ENCODE measurements around the gene HSD11B1L. TPM values are rescaled to one million over a fixed set of nuclear protein-coding genes. Genes with fewer than 3 reads are reported as not detected.
A peak's percentile ranks its signal among the peaks of the same experiment; 100 is the strongest.
"Not testable (repeated sequence)": the region's sequence is repeated elsewhere in the genome, so short reads cannot be mapped to it uniquely, and the experiment has no call there.

HSD11B1L gene
- total RNA-seq, 1 donor from 2014 or later = 2.6 TPM

DNA sequence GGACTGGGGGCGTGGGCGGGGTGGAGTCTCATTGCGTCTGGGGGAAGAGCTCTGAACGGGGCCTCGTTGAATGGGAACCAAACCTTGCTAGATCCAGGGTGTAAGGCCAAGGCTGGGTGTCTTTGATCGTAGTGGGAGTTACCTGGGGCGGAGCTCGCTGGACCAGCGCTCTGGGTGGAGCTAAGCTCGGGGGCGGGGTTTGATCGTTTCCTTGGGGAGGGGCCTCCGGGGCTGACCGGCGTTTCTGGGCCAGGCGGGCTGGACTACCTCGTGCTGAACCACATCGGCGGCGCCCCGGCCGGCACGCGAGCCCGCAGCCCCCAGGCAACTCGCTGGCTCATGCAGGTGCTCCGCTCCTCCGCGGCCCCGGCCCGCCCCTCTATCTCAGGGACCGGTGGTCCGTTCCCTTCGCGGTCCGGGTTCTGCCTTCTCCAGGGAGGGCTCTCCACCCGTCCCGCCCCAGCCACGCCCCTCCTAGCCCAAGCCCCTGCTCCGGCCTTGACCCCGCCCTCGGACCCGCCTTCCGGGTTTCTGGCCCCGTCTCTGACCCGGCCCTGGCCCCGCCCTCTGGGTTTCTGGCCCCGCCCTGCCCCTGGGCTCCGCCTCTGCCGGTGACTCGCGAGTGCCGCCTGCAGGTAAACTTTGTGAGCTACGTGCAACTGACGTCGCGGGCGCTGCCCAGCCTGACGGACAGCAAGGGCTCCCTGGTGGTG is 6.0 kb downstream of the HSD11B1L start:
- Mint-ChIP-seq H3K36me3 (ENCODE audit: low read depth) (peaks cover 14% of the 10 kb centered on the region), H3K27me3 (peaks cover 6% of the 10 kb centered on the region), H3K9me3 (no peaks in the 10 kb centered on the region), H3K4me1 (peaks cover 18% of the 10 kb centered on the region), H3K27ac (peak overlapping the region; percentile 87), H3K4me3 (peak overlapping the region; percentile 85)
- intact Hi-C loops (cut with micrococcal nuclease) = loop anchor here (5.0 to 10.0 kb wide), 2 partner anchors 685 to 962 kb away; partner anchors contain the start of genes ALKBH7 and DPP9
- DNase-seq = peak; percentile 100

DNA sequence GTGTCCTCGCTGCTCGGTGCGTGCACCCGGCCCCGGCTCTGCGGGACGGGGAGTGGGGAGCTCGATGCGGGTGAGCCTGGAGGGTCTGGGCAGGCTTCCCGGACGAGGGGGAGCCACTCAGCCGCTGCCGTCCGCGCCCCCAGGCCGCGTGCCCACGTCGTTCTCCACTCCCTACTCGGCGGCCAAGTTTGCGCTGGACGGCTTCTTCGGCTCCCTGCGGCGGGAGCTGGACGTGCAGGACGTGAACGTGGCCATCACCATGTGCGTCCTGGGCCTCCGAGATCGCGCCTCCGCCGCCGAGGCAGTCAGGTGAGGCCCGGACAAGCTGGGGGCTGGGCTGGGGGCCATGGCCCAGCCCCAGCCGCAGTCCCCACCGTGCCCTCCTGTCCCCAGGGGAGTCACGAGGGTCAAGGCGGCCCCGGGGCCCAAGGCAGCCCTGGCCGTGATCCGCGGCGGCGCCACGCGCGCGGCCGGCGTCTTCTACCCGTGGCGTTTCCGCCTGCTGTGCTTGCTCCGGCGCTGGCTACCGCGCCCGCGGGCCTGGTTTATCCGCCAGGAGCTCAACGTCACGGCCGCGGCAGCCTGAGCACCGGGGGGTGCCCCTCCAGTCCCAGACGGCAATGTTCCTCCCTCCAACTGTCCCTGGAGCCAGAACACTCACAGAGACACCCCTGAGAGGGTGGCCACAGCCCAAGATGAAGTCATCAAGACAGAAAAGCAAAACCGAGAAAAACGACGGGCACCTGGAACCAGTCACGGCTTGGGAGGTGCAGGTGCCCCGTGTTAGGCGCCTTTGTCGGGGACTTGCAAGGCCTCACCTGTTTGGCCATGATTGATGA is 6.8 kb downstream of the HSD11B1L start:
- peak overlapping the region; percentile 74 for H3K27ac Mint-ChIP-seq
- intact Hi-C loops (cut with micrococcal nuclease) = loop anchor here (5.0 to 10.0 kb wide), 2 partner anchors 685 to 963 kb away; partner anchors contain the start of genes ALKBH7 and DPP9
- H3K9me3 Mint-ChIP-seq = no peaks in the 10 kb centered on the region
- peaks cover 17% of the 10 kb centered on the region for H3K4me1 Mint-ChIP-seq
- peak overlapping the region; percentile 85 for H3K4me3 Mint-ChIP-seq
- peaks cover 21% of the 10 kb centered on the region for H3K36me3 Mint-ChIP-seq (ENCODE audit: low read depth)
- no peaks in the 10 kb centered on the region for H3K27me3 Mint-ChIP-seq
- DNase-seq = no peak

DNA sequence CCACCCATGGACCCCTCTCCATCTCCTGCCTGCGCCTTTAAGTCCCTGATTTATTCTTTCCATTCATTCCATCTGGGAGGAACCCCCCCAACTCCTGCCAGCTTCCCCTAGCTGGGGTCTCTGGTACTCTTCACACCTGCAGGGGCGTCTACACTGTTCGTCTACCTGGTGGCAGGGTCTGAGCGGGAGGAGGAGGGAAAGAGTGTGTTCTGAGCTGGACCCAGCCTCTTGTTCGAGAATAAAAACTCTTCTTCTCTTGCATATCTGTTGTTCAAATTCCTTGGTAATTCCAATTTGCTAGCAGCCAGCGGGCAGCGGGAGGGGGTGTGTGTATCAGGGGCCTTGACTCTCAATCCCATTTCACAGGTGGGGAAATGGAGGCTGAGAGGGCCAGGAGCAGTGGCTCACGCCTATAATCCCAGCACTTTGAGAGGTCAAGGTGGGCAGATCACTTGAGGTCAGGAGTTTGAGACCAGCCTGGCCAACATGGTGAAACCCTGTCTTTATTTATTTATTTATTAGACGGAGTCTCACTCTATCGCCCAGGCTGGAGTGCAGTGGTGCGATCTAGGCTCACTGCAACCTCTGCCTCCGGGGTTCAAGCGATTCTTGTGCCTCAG is 7.5 kb downstream of the HSD11B1L start:
- H3K27ac Mint-ChIP-seq = peak overlapping the region; percentile 60
- not testable (repeated sequence) for H3K27me3 Mint-ChIP-seq, H3K9me3 Mint-ChIP-seq
- DNase-seq = peak; percentile 64
- H3K4me1 Mint-ChIP-seq = peaks cover 21% of the 10 kb centered on the region
- H3K4me3 Mint-ChIP-seq = peak overlapping the region; percentile 63
- intact Hi-C loops (cut with micrococcal nuclease) = loop anchor here (5.0 to 10.0 kb wide), 2 partner anchors 684 to 964 kb away; partner anchors contain the start of genes ALKBH7 and DPP9
- peaks cover 29% of the 10 kb centered on the region for H3K36me3 Mint-ChIP-seq (ENCODE audit: low read depth)

DNA sequence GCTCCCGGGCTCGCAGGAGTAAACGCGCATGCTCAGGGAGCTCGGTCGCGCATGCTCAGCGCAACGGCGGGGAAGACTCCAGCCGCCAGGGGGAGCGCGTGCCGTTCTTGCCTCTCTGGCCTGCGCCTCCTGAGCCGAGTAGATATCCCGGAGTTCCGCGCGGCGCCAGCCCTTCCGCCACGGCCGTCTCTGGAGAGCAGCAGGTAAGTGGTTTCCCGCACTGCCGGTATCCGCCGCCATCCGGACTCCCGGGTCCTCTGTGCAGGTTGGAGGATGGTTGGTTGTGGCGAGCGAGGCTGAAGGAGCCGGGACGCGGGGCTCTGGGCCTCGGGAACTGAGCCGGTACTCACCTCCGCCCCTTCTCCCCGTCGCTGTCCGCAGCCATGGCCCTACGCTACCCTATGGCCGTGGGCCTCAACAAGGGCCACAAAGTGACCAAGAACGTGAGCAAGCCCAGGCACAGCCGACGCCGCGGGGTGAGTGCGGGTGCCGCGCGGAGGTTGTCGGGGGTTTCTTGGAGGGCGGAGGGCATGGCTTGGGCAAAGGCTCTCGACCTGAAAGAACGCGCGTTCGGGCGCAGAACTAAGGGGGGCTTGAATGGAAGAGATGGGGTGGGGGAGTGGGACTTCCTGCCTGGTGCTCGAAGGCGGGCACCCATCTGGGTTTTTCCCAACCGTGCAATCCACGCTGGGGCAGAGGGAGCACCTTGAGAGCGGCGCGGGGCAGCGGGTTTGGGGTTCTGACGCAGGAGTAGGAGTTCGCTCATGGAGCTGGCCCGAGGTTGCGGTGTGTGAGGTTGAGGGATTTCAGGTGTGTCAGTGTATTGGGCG is 9.5 kb downstream of the HSD11B1L start, which contains the start of gene RPL36:
Gene RPL36, plus strand, starts transcription at position 171 of the 830 bp plus-strand sequence. Its CDS starts 213 bp downstream, at position 384.
- intact Hi-C loops (cut with micrococcal nuclease) = loop anchor here (1.0 to 2.0 kb wide), 4 partner anchors 10 to 214 kb away; partner anchors contain the start of genes CATSPERD, DUS3L, LONP1 and MICOS13

DNA sequence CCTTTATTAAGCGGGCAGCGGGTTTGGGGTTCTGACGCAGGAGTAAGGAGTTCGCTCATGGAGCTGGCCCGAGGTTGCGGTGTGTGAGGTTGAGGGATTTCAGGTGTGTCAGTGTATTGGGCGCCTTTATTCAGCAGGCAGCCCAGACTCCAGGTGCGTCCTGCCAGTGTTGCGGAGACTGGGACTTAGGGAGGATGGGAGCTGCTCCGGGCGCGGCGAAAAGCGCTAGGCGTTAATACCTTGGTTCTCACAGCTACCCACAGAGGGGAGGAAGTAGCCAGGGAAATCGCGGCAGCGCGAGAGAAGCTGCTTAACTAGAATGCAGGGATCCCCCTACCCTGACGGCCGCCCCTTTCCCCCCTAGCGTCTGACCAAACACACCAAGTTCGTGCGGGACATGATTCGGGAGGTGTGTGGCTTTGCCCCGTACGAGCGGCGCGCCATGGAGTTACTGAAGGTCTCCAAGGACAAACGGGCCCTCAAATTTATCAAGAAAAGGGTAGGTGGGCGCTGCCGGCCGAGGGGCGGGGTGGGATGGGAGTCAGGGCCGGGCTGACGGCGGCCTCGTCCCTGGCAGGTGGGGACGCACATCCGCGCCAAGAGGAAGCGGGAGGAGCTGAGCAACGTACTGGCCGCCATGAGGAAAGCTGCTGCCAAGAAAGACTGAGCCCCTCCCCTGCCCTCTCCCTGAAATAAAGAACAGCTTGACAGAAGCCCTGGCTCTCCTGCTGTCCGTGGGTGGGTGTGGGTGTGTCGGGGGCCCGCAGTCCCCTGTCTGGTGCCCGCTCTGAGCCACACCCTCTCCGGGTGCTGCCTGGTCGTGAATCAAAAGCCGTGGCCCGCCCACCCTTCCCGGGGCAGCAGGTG is 10.4 kb downstream of the HSD11B1L start:
- H3K9me3 Mint-ChIP-seq = no peaks in the 10 kb centered on the region
- peaks cover 44% of the 10 kb centered on the region for H3K36me3 Mint-ChIP-seq (ENCODE audit: low read depth)
- intact Hi-C loops (cut with micrococcal nuclease) = loop anchor here (1.0 to 2.0 kb wide), 4 partner anchors 11 to 213 kb away; partner anchors contain the start of genes CATSPERD, DUS3L, LONP1 and MICOS13
- H3K4me3 Mint-ChIP-seq = peak overlapping the region; percentile 100
- peak; percentile 77 for DNase-seq
- peaks cover 23% of the 10 kb centered on the region for H3K4me1 Mint-ChIP-seq
- H3K27ac Mint-ChIP-seq = peak overlapping the region; percentile 98
- no peaks in the 10 kb centered on the region for H3K27me3 Mint-ChIP-seq

More for the DNA sequence above, 9.5 kb downstream of the HSD11B1L start, which contains the start of gene RPL36:
- peak; percentile 100 for DNase-seq
- Mint-ChIP-seq H3K4me3 (peak within 1 kb of the TSS; percentile 100), H3K27ac (peak within 1 kb of the TSS; percentile 98), H3K27me3 (no peaks in the 10 kb centered on the region), H3K9me3 (no peaks in the 10 kb centered on the region), H3K36me3 (ENCODE audit: low read depth) (peaks cover 43% of the 10 kb centered on the region), H3K4me1 (peaks cover 23% of the 10 kb centered on the region)

DNA sequence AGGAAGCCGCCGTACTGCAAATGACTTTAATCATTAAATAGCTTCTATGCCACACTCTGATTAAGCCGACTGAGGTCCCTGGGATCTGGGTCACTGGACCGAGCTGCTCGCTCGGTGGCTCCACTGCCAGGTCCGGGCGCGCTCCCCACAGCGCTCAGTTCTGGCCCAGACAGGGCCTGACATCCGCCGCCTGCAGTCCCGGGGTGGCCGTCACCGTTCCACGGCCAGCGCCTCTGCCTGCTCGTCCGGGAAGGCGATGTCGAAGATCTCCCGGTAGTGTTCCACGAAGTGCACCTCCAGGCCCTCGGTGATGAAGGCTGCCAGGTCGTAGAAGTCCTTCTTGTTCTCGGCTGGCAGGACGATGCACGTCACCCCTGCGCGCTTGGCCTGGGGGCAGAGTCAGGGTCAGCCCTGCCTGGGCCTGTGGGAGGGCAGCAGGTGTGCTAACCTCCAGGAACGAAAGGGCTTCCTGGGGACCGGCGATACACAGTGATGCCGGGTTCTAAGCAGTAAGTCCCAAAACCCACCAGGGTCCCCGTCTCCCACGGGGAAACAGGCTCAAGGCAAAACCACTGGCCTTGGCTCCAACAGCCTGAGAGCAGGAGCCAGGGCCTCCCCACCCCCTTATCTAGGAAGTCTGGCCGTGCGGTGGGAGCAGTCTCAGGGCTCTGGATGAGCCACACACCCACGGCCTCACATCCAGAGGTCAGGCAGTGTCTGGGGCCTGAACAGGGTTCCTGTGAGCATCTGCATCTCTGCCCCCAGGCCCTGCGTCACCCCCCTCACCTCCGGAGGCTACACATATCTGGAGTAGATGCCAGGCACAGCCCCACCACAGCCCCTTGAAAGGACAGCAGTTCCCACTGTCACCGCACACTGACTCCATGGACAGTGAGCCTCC is 11.2 kb downstream of the HSD11B1L start:
- peak overlapping the region; percentile 76 for H3K27ac Mint-ChIP-seq
- H3K36me3 Mint-ChIP-seq (ENCODE audit: low read depth) = peaks cover 50% of the 10 kb centered on the region
- no peaks in the 10 kb centered on the region for H3K9me3 Mint-ChIP-seq
- peak overlapping the region; percentile 100 for H3K4me3 Mint-ChIP-seq
- peak; percentile 64 for DNase-seq
- H3K4me1 Mint-ChIP-seq = peaks cover 19% of the 10 kb centered on the region
- intact Hi-C loops (cut with micrococcal nuclease) = loop anchor here (2.0 kb wide), 1 partner anchor 99 kb away; the partner anchor contains the start of gene DUS3L
- H3K27me3 Mint-ChIP-seq = no peaks in the 10 kb centered on the region

DNA sequence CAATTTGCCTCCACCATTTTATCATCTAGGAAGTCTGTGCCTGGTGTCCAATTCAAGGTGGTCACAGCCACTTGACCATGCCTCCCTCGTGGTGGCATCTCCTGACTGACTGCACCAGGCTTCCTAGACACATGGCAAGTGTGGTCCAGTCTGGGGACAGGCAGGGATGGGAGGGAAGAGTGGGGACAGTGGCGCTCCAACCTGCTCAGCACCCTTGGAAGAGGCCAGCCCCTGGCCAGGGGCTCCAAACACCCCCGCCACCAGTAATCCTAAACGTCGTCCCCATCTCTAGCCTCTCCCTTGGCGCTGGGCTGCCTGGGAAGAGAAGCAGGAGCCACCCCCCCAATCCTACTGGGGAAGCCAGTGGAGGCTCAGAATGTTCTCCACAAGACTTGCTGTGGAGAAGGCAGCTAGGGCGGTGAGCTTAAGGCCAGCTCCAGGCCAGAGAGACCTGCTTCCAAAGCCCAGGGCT is 11.9 kb downstream of the HSD11B1L start:
- intact Hi-C loops (cut with micrococcal nuclease) = no loop called here
- no peak for DNase-seq
- peaks cover 52% of the 10 kb centered on the region for H3K36me3 Mint-ChIP-seq (ENCODE audit: low read depth)
- H3K4me3 Mint-ChIP-seq = peak overlapping the region; percentile 100
- H3K27me3 Mint-ChIP-seq = no peaks in the 10 kb centered on the region
- H3K4me1 Mint-ChIP-seq = peaks cover 19% of the 10 kb centered on the region
- H3K27ac Mint-ChIP-seq = peak overlapping the region; percentile 74
- H3K9me3 Mint-ChIP-seq = no peaks in the 10 kb centered on the region

DNA sequence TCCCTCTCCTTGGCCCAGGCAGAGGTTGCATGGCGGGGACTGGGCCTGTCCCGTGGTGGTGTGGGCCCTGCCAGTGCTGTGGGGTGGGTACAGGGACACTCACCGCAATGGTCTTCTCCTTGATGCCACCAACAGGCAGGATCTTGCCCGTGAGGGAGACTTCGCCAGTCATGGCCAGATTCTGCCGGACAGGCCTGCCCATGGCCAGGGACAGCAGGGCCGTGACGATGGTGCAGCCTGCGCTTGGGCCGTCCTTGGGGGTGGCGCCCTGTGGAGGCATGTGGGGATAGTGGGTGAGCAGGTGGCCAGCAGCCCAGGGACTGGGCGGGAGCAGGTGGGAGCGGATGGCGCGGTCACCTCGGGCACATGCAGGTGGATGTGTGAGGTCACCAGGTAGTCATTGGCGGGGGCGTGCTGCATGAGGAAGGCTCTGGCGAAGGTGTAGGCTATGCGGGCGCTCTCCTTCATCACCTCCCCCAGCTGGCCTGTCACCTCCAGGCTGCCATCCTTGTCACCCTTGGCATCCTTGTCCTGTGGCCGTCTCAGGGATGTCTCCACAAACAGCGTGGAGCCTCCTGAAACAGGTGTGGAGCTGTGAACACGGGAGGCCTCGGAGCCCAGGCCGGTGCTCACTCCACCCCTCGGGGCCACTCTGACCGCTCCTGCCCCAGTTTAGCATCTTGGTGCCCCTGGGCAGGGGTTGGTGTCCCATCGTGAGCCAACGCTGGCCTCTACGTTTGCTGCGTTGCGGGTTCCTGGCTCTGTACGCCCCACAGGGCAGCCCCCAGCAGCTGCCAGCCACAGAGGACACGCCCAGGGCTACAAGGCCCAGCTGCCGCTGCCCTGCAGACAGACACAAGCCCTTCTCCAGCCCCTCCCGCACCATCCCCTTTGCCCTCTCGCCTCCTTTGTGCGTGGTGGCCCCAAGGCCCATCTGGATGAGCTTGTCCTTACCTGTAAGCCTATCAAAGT is 12.7 kb downstream of the HSD11B1L start:
- no peak for DNase-seq
- H3K4me3 Mint-ChIP-seq = peak overlapping the region; percentile 100
- H3K27ac Mint-ChIP-seq = peak overlapping the region; percentile 62
- H3K4me1 Mint-ChIP-seq = peaks cover 16% of the 10 kb centered on the region
- H3K9me3 Mint-ChIP-seq = no peaks in the 10 kb centered on the region
- intact Hi-C loops (cut with micrococcal nuclease) = no loop called here
- no peaks in the 10 kb centered on the region for H3K27me3 Mint-ChIP-seq
- peaks cover 52% of the 10 kb centered on the region for H3K36me3 Mint-ChIP-seq (ENCODE audit: low read depth)

DNA sequence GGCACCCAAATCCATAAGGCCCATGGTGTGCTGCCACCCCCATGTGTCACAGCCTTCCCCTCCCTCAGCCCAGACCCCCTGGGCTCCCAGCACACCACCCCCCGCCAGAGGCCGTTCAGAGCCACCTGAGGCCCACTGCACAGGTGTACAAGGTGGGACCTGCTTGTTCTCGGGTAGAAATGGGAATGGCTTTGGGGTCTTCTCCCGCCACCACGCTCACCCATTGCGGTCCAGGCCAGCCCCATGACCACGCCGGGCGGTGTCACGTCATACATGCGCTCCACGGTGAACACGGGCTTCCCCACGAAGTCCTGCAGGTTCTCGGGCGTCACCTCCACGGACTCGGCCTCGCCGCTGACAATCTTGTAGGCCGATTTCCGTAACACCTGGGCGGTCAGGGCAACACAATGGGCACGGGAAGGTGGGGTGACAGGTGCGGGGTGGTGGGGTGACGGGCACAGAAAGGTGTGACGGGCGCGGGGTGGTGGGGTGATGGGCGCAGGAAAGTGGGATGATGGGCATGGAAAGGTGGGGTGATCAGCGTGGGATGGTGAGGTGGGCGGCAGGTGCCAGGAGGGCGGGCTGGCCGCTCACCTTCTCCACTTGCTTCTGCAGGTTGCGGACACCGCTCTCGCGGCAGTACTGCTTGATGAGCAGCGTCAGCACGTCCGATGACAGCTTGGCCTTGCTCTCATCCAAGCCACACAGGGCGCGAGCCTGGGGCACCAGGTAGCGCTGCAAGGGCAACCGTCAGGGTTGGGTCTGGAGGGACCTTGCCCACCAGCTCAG is 13.5 kb downstream of the HSD11B1L start:
- Mint-ChIP-seq H3K27me3 (no peaks in the 10 kb centered on the region), H3K36me3 (ENCODE audit: low read depth) (peaks cover 58% of the 10 kb centered on the region), H3K4me1 (peaks cover 16% of the 10 kb centered on the region), H3K9me3 (no peaks in the 10 kb centered on the region), H3K27ac (peak overlapping the region; percentile 62), H3K4me3 (no peak overlapping the region)
- intact Hi-C loops (cut with micrococcal nuclease) = no loop called here
- DNase-seq = no peak
